ENCODE results near the gene CDC23. TPM values are rescaled to one million over a fixed set of nuclear protein-coding genes. Genes with fewer than 3 reads are reported as not detected.

CDC23 gene
- total RNA-seq, 4 donors from 2014 or later, result 2.6 to 90.9 (median 12.8) TPM

DNA sequence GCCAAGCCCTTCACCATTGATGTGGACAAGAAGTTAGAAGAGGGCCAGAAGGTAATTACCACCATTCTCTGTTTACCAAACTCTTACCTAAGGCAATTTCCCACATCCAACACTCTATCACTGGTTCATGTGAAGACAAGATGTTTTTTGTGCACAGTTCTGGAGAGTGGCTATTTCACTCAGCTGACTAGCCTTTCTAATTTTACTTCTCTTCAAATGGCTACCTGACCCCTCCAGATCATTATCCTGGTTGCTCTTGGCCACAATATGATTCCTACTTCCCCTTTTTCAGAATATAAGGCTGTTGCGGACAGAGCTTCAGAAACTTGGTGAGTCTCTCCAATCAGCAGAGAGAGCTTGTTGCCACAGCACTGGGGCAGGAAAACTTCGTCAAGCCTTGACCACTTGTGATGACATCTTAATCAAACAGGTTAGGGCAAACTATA, 27.1 kb downstream of the CDC23 start:
- H3K4me1 ChIP-seq, result no peaks in the 10 kb centered on the region
- WGBS, 2 donors (ENCODE audit: low coverage in 1 of 2), result 72 to 79% methylated on average over 2 of the region's 2 CpGs
- no peaks in the 10 kb centered on the region for H3K27me3 ChIP-seq
- no peak for TF ChIP-seq POLR2A (IDR thresholded peaks at IDR 0.05)
- no peak for TF ChIP-seq EP300 (IDR thresholded peaks at IDR 0.05; ENCODE audit: low read depth)
- no peak for TF ChIP-seq POLR2AphosphoS5 (IDR thresholded peaks at IDR 0.05)
- TF ChIP-seq, protein P1, sequence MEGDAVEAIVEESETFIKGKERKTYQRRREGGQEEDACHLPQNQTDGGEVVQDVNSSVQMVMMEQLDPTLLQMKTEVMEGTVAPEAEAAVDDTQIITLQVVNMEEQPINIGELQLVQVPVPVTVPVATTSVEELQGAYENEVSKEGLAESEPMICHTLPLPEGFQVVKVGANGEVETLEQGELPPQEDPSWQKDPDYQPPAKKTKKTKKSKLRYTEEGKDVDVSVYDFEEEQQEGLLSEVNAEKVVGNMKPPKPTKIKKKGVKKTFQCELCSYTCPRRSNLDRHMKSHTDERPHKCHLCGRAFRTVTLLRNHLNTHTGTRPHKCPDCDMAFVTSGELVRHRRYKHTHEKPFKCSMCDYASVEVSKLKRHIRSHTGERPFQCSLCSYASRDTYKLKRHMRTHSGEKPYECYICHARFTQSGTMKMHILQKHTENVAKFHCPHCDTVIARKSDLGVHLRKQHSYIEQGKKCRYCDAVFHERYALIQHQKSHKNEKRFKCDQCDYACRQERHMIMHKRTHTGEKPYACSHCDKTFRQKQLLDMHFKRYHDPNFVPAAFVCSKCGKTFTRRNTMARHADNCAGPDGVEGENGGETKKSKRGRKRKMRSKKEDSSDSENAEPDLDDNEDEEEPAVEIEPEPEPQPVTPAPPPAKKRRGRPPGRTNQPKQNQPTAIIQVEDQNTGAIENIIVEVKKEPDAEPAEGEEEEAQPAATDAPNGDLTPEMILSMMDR (IDR thresholded peaks at IDR 0.05), result no peak
- no peak overlapping the region for H3K4me3 ChIP-seq
- in situ Hi-C loops (cut with MboI; ENCODE audit: low pct_ligation_motif_present in 1 of 4, low pct_unique_long_range_greater_than_20kb in 1 of 4, low sequenced_read_pairs in 3 of 4), result loop anchor here in 1 of 4 donors (25.0 kb wide), 2 partner anchors 226 to 351 kb away; partner anchors contain the start of gene ETF1
- no peak overlapping the region for H3K27ac ChIP-seq
- H3K36me3 ChIP-seq, result peaks cover 0 to 40% (median 15%) of the 10 kb centered on the region in 4 donors
- intact Hi-C loops (cut with DNase I; ENCODE audit: low total_unique reads), result no loop called here
- DNase-seq, result no peak
- no peaks in the 10 kb centered on the region for H3K9me3 ChIP-seq

DNA sequence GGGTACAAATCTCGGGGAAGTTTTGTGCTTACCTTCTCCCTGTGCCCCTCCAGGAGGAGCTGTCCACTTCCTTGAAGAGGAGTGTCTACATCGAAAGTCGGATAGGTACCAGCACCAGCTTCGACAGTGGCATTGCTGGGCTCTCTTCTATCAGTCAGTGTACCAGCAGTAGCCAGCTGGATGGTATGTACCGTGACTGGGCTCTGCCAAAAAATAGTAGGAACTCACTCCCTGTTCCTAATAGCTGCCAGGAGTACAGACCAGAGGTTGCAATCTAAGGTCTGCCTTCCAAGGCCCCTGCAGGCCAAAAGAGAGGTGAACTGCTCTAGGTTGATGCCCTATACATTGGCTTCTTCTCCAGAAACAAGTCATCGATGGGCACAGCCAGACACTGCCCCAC, 30.3 kb downstream of the CDC23 start:
- in situ Hi-C loops (cut with MboI; ENCODE audit: low pct_ligation_motif_present in 1 of 4, low pct_unique_long_range_greater_than_20kb in 1 of 4, low sequenced_read_pairs in 3 of 4) (loop anchor here in 1 of 4 donors (25.0 kb wide), 2 partner anchors 229 to 354 kb away; partner anchors contain the start of gene ETF1), intact Hi-C loops (cut with DNase I; ENCODE audit: low total_unique reads) (no loop called here)
- TF ChIP-seq EP300 (IDR thresholded peaks at IDR 0.05; ENCODE audit: low read depth) (no peak), POLR2AphosphoS5 (IDR thresholded peaks at IDR 0.05) (no peak), POLR2A (IDR thresholded peaks at IDR 0.05) (no peak)
- TF ChIP-seq, protein P1 (IDR thresholded peaks at IDR 0.05), result no peak
- no peak overlapping the region for H3K4me3 ChIP-seq
- 96 to 100% methylated on average over 1 to 6 of the region's 6 CpGs for WGBS, 2 donors (ENCODE audit: low coverage in 1 of 2)
- no peak overlapping the region for H3K27ac ChIP-seq
- H3K36me3 ChIP-seq, result peaks cover 0 to 17% (median 3%) of the 10 kb centered on the region in 4 donors
- H3K9me3 ChIP-seq, result no peaks in the 10 kb centered on the region
- no peak for DNase-seq
- peaks cover 9 to 17% (median 13%) of the 10 kb centered on the region in 4 donors for H3K4me1 ChIP-seq
- H3K27me3 ChIP-seq, result no peaks in the 10 kb centered on the region

DNA sequence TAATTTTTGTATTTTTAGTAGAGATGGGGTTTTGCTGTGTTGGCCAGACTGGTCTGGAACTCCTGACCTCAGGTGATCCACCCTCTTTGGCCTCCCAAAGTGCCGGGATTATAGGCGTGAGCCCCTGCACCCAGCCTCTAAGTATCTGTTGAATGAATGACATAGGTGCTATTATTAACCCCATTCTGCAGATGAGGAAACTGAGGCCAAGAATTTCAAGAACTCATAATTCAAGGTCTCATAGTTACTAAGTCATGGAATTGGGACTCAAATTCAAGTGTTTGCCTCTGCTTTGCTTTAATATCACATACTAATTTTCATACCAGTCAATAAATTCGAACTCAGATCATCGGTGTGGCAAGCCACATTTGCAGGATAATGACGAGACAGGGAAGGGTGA, 32.3 kb downstream of the CDC23 start:
- Histone ChIP-seq H3K4me1 (peaks cover 15 to 31% (median 21%) of the 10 kb centered on the region in 4 donors), H3K36me3 (peaks cover 0 to 6% (median 0%) of the 10 kb centered on the region in 4 donors), H3K27me3 (no peaks in the 10 kb centered on the region), H3K9me3 (no peaks in the 10 kb centered on the region), H3K27ac (no peak overlapping the region), H3K4me3 (no peak overlapping the region)
- WGBS, 2 donors (ENCODE audit: low coverage in 1 of 2), result 96% methylated on average over 3 to 5 of the region's 5 CpGs
- intact Hi-C loops (cut with DNase I; ENCODE audit: low total_unique reads) (no loop called here), in situ Hi-C loops (cut with MboI; ENCODE audit: low pct_ligation_motif_present in 1 of 4, low pct_unique_long_range_greater_than_20kb in 1 of 4, low sequenced_read_pairs in 3 of 4) (loop anchor here in 1 of 4 donors (25.0 kb wide), 2 partner anchors 231 to 356 kb away; partner anchors contain the start of gene ETF1)
- no peak for DNase-seq
- TF ChIP-seq POLR2A (IDR thresholded peaks at IDR 0.05) (no peak), EP300 (IDR thresholded peaks at IDR 0.05; ENCODE audit: low read depth) (no peak), POLR2AphosphoS5 (IDR thresholded peaks at IDR 0.05) (no peak)
- TF ChIP-seq, protein P1 (IDR thresholded peaks at IDR 0.05), result no peak

DNA sequence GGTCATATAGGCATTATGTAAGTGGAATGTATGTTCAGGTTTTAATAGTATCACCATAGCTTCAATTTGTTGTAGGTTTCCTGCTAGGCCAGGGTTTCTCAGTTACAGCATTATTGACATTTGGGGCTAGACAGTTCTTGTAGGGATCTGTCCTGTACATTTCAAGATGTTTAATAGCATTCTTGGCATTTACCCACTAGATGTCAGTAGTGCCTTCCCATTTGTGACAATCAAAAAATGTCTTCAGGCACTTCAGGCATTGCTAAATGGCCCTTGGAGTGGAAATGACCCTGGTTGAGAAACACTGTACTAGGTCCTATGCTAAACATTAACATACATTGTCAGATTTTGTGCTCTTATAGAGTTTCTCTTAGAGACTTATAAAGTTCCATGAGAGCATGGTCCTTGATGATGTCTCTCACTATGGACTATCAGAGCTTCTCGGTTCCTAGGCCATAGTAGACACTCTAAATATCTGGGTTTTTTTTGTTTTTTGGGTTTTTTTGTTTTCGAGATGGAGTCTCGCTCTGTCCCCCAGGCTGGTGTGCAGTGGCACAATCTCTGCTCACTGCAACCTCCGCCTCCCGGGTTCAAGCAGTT, 32.8 kb downstream of the CDC23 start:
- intact Hi-C loops (cut with DNase I; ENCODE audit: low total_unique reads), result no loop called here

More for the DNA sequence above, 32.8 kb downstream of the CDC23 start:
- Histone ChIP-seq H3K4me3 (peak overlapping the region in 1 of 4 donors; percentile 99), H3K36me3 (peaks cover 0 to 9% (median 1%) of the 10 kb centered on the region in 4 donors), H3K9me3 (no peaks in the 10 kb centered on the region), H3K4me1 (peaks cover 15 to 31% (median 21%) of the 10 kb centered on the region in 4 donors), H3K27me3 (no peaks in the 10 kb centered on the region), H3K27ac (no peak overlapping the region)
- in situ Hi-C loops (cut with MboI; ENCODE audit: low pct_ligation_motif_present in 1 of 4, low pct_unique_long_range_greater_than_20kb in 1 of 4, low sequenced_read_pairs in 3 of 4), result loop anchor here in 1 of 4 donors (25.0 kb wide), 2 partner anchors 232 to 357 kb away; partner anchors contain the start of gene ETF1
- WGBS, 2 donors (ENCODE audit: low coverage in 1 of 2), result 50 to 77% methylated on average over 2 to 5 of the region's 5 CpGs
- DNase-seq, result no peak
- TF ChIP-seq POLR2A (IDR thresholded peaks at IDR 0.05) (no peak), POLR2AphosphoS5 (IDR thresholded peaks at IDR 0.05) (no peak), EP300 (IDR thresholded peaks at IDR 0.05; ENCODE audit: low read depth) (no peak)
- TF ChIP-seq, protein P1 (IDR thresholded peaks at IDR 0.05), result peak in 4 of 5 experiments; percentile 8 to 36 (median 24)
